ENCODE data around the gene PARD3B. TPM values are rescaled to one million over a fixed set of nuclear protein-coding genes. Genes with fewer than 3 reads are reported as not detected.

The PARD3B gene
- total and polyA plus RNA-seq, 12 donors, result 0.46 to 12.4 (median 8.3) TPM

DNA sequence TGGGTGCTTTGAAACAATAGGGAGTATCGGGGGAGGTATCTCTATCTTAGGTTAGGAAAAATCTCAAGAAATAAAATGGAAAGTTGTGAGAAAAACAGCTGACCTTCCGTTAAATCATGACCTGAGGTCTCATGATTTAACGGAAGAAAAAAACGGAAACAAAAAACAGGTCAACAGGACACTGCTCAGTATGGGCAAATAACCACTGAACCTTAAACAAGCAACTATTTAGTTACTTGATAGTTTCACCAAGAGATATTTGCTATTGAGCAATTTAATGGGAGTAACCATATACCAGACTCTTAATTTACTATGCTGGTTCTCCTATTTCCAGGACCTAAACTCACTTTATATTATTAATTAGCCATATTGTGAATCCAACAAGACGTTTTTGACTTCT is 150.8 kb downstream of the PARD3B start:
- WGBS, 2 donors, result 93 to 97% methylated on average over 5 of the region's 5 CpGs
- H3K4me3 ChIP-seq, result no peak overlapping the region
- ATAC-seq (no peak), DNase-seq (no peak)
- H3K27me3 ChIP-seq, result no peaks in the 10 kb centered on the region
- H3K36me3 ChIP-seq, result no peaks in the 10 kb centered on the region
- intact Hi-C loops (cut with DNase I), result loop anchor here in 6 of 10 donors (10.0 kb wide), 6 partner anchors 151 to 989 kb away; partner anchors contain the start of genes NRP2 (in 2 of the 6) and PARD3B (in 1 of the 6)
- TF ChIP-seq, protein P1, sequence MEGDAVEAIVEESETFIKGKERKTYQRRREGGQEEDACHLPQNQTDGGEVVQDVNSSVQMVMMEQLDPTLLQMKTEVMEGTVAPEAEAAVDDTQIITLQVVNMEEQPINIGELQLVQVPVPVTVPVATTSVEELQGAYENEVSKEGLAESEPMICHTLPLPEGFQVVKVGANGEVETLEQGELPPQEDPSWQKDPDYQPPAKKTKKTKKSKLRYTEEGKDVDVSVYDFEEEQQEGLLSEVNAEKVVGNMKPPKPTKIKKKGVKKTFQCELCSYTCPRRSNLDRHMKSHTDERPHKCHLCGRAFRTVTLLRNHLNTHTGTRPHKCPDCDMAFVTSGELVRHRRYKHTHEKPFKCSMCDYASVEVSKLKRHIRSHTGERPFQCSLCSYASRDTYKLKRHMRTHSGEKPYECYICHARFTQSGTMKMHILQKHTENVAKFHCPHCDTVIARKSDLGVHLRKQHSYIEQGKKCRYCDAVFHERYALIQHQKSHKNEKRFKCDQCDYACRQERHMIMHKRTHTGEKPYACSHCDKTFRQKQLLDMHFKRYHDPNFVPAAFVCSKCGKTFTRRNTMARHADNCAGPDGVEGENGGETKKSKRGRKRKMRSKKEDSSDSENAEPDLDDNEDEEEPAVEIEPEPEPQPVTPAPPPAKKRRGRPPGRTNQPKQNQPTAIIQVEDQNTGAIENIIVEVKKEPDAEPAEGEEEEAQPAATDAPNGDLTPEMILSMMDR (IDR thresholded peaks at IDR 0.05), result no peak
- H3K9me3 ChIP-seq, result no peaks in the 10 kb centered on the region
- H3K4me1 ChIP-seq, result peaks cover 0 to 14% (median 3%) of the 10 kb centered on the region in 9 donors
- H3K27ac ChIP-seq, result no peak overlapping the region

DNA sequence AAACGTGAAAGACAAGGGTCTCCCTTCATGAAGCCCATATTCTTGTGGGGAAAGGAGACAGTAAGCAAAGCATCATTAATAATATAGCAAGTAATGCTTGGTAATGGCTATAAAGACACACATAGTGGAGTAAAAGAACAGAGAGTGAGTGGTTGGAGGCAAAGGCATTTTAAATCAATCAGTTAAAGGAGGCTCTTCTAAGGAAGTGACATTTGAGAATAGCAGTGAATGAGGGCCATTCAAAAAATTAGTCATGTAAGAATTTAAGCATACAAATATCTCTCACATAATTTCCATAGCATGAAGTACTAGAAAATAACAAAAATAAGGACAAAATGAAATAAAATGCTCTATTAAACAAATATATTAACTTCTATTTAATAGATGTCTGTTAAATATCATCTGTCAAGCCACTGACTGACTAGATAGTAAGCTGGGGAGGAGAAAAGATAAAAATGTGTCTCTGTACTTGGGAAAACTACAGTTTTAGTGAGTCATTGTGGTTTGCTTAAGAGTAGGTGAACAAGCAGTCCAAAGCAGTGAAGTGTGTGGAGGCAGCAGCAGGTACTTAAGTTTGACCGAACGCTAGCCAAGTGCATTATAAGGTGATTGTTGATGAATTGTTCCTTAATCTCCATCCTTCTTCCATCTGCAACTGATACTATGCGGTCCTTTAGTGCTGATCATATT is 160.1 kb downstream of the PARD3B start:
- ATAC-seq (no peak), DNase-seq (no peak)
- no peak overlapping the region for H3K27ac ChIP-seq
- no peaks in the 10 kb centered on the region for H3K27me3 ChIP-seq
- TF ChIP-seq, protein P1 (IDR thresholded peaks at IDR 0.05), result no peak
- intact Hi-C loops (cut with DNase I), result no loop called here
- H3K9me3 ChIP-seq, result no peaks in the 10 kb centered on the region
- H3K4me3 ChIP-seq, result no peak overlapping the region
- H3K36me3 ChIP-seq, result no peaks in the 10 kb centered on the region
- WGBS, 2 donors, result 70 to 79% methylated on average over 4 of the region's 4 CpGs
- no peaks in the 10 kb centered on the region for H3K4me1 ChIP-seq

DNA sequence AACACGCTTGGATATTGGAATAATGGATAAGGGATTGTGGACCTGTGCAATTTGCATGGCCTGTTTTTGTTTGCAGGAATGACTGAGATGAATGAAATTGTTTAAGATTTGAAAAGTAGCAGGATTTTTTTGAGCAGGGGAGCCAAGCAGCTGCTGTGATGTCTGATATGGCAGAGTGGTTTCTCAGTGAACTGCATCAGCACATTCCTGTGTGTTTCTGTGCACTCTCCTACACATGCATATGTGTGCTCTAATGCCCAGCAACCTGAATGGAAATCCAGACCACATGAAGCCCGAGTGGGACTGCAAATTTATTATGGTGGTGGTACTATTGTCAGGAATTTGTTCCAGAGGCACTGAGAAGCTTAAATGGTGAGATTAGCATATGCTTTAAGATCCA is 161.7 kb downstream of the PARD3B start:
- no peaks in the 10 kb centered on the region for H3K27me3 ChIP-seq
- TF ChIP-seq, protein P1 (IDR thresholded peaks at IDR 0.05), result no peak
- no peak overlapping the region for H3K27ac ChIP-seq
- H3K4me3 ChIP-seq, result no peak overlapping the region
- no peaks in the 10 kb centered on the region for H3K4me1 ChIP-seq
- DNase-seq, result no peak
- 58 to 59% methylated on average over 2 of the region's 2 CpGs for WGBS, 2 donors
- ATAC-seq, result no peak
- no peaks in the 10 kb centered on the region for H3K9me3 ChIP-seq
- intact Hi-C loops (cut with DNase I), result no loop called here
- H3K36me3 ChIP-seq, result peaks cover 0 to 6% (median 0%) of the 10 kb centered on the region in 9 donors

DNA sequence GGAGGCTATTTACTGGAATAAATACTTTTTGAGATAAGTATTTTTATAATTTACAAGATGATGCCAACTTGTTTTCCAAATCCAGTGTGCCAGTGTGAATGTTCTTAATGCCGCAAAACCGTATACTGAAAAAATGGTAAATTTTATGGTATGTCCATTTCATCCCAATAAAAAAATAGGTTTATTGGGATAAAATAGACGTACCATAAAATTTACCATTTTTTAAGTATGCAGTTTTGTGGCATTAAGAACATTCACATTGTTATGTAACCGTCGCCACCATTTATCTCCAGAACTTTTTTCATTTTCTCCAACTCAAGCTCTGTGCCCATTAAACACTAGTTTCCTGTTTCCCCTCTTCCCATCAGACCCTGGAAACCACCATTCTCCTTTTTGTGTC is 167.9 kb downstream of the PARD3B start:
- intact Hi-C loops (cut with DNase I), result no loop called here
- no peaks in the 10 kb centered on the region for H3K27me3 ChIP-seq
- no peaks in the 10 kb centered on the region for H3K4me1 ChIP-seq
- ATAC-seq (no peak), DNase-seq (no peak)
- no peak overlapping the region for H3K4me3 ChIP-seq
- 77 to 85% methylated on average over 5 of the region's 5 CpGs for WGBS, 2 donors
- H3K9me3 ChIP-seq, result no peaks in the 10 kb centered on the region
- H3K36me3 ChIP-seq, result peaks cover 0 to 8% (median 0%) of the 10 kb centered on the region in 9 donors
- H3K27ac ChIP-seq, result no peak overlapping the region
- TF ChIP-seq, protein P1 (IDR thresholded peaks at IDR 0.05), result no peak

Measured in heart right ventricle (tissue), 16 donors.